Keratinocyte (primary cell): ENCODE results near the gene BRSK2. TPM values are rescaled to one million over a fixed set of nuclear protein-coding genes. Genes with fewer than 3 reads are reported as not detected.
A peak's percentile ranks its signal among the peaks of the same experiment; 100 is the strongest.

Experiments
- DNase-seq: peaks from one replicate; pipeline ENCODE4 v3.0.0-alpha.2; 2011; ENCODE audit warnings: low read depth, missing footprints, low spot score
- FAIRE-seq: peaks from 2 replicates; lab custom pipeline; 2011; peaks lifted over from hg19 to GRCh38; lab: Jason Lieb, UNC
- H2AFZ ChIP-seq: 2 replicates; pipeline ENCODE4 v1.6.0; 2012; ENCODE audit warnings: low read length, control low read depth, inconsistent platforms; ENCODE audit not compliant: control insufficient read depth
- H3K27ac ChIP-seq: 2 replicates; pipeline ENCODE4 v1.5.1; 2011; ENCODE audit warnings: low read length; ENCODE audit not compliant: control insufficient read depth, insufficient read depth
- H3K27me3 ChIP-seq: 3 replicates; pipeline ENCODE4 v1.6.0; 2011; ENCODE audit warnings: low read length; ENCODE audit not compliant: control insufficient read depth, insufficient read depth; ENCODE audit errors: extremely low read depth
- H3K36me3 ChIP-seq, 2 experiments: 2 replicates in 1 of 2; 3 replicates in 1 of 2; pipeline ENCODE4 v1.5.1; 2011; ENCODE audit warnings: low read length in 2 of 2, mild to moderate bottlenecking in 1 of 2; ENCODE audit not compliant: control insufficient read depth in 2 of 2, insufficient read depth in 2 of 2; ENCODE audit errors: extremely low read depth in 1 of 2
- H3K4me1 ChIP-seq: 3 replicates; pipeline ENCODE4 v1.5.1; 2011; ENCODE audit warnings: low read length; ENCODE audit not compliant: control insufficient read depth, insufficient read depth; ENCODE audit errors: extremely low read depth
- H3K4me2 ChIP-seq: 3 replicates; pipeline ENCODE4 v1.6.0; 2011; ENCODE audit warnings: low read depth, low read length; ENCODE audit not compliant: control insufficient read depth, insufficient read depth; ENCODE audit errors: extremely low read depth
- H3K4me3 ChIP-seq, 3 experiments: fragments of 200-600 bp in 1 of 3; sonication (generic) in 1 of 3; 2 replicates in 2 of 3; 3 replicates in 1 of 3; pipeline ENCODE4 v1.5.1; 2011 to 2016; ENCODE audit warnings: low read length in 3 of 3, mild to moderate bottlenecking in 3 of 3, control low read depth in 2 of 3, inconsistent platforms in 1 of 3, low read depth in 1 of 3, mixed read lengths in 1 of 3, mixed run types in 1 of 3, moderate library complexity in 1 of 3; ENCODE audit not compliant: control insufficient read depth in 2 of 3, insufficient read depth in 2 of 3; ENCODE audit errors: extremely low read depth in 1 of 3
- H3K79me2 ChIP-seq: 2 replicates; pipeline ENCODE4 v1.6.0; 2012; ENCODE audit warnings: low read length; ENCODE audit not compliant: control insufficient read depth, insufficient read depth
- H3K9ac ChIP-seq: 3 replicates; pipeline ENCODE4 v1.6.0; 2011; ENCODE audit warnings: low read length; ENCODE audit not compliant: control insufficient read depth, insufficient read depth; ENCODE audit errors: extremely low read depth
- H3K9me1 ChIP-seq: 3 replicates; pipeline ENCODE4 v1.6.0; 2011; ENCODE audit warnings: low read length; ENCODE audit not compliant: control insufficient read depth, insufficient read depth; ENCODE audit errors: extremely low read depth
- H3K9me3 ChIP-seq: 2 replicates; pipeline ENCODE4 v1.5.1; 2012; ENCODE audit warnings: low read depth, low read length; ENCODE audit not compliant: control insufficient read depth
- H4K20me1 ChIP-seq: 3 replicates; pipeline ENCODE4 v1.6.0; 2011; ENCODE audit warnings: low read length; ENCODE audit not compliant: control insufficient read depth, insufficient read depth; ENCODE audit errors: extremely low read depth
- CTCF ChIP-seq, 3 experiments: IDR thresholded peaks in 1 of 3; conservative IDR thresholded peaks in 1 of 3; optimal IDR thresholded peaks in 1 of 3; 2 replicates in 2 of 3; 3 replicates in 1 of 3; pipeline versions ENCODE3 to v1.5.1; 2011; ENCODE audit warnings: low read length in 3 of 3, mild to moderate bottlenecking in 3 of 3, moderate library complexity in 2 of 3, control low read depth in 1 of 3, inconsistent platforms in 1 of 3; ENCODE audit not compliant: insufficient read depth in 2 of 3; ENCODE audit errors: extremely low read depth in 1 of 3
- EZH2 ChIP-seq: IDR thresholded peaks from one replicate; pipeline ENCODE4 v1.6.1; 2012; ENCODE audit warnings: inconsistent platforms, mild to moderate bottlenecking, low read length, moderate library complexity
- dilution Hi-C: fragments of 300-500 bp; cut with MboI; formaldehyde crosslinking; loops from one replicate; pipeline ENCODE4 v1.7.0; 2020; ENCODE audit warnings: low sequenced_read_pairs; ENCODE audit not compliant: extremely low pct_ligation_motif_present
- polyA plus RNA-seq, 5 experiments: library from polyadenylated mRNA; depleted of rRNA in 3 of 5; stranded (reverse) in 3 of 5; stranded (forward) in 1 of 5; unstranded in 1 of 5; fragments of >200 nt; gene quantifications; 1 replicate in 1 of 5; 2 replicates in 3 of 5; 3 replicates in 1 of 5; pipeline versions ENCODE4 v1.2.1 to v1.2.3, GENCODE V29; 2011 to 2012; ENCODE audit warnings: missing spikeins in 2 of 5, low read depth in 1 of 5, low replicate concordance in 1 of 5

Gene BRSK2
- polyA plus RNA-seq, 1 donor (not counting 4 experiments of a cell fraction or from before 2014, with no cell fraction given), result 0.09 TPM

DNA sequence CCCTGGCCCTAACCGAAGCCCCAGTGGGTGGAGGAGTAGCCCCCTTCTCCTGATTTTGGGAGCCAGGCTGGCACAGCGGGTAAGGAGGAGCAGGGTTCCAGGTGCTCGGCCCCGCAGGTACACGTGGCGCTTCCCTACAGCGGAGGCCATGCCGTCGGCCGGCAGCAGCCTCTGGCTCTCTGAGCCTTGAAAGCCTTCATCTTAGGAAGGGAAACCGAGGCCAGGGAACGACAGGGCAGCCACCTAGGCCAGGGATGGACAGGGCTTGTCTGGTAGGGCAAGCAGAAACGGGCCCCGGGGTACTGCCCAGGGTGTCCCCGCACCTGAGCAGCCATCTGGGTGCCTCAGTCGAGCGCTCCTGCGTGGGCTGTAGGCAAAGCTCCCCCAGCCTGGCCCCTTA, 68.1 kb downstream of the BRSK2 start:
- no peak overlapping the region for H3K4me2 ChIP-seq
- DNase-seq, result no peak
- no peaks in the 10 kb centered on the region for H3K9me1 ChIP-seq
- H3K27me3 ChIP-seq, result peaks cover 15% of the 10 kb centered on the region
- dilution Hi-C loops, result no loop called here
- no peaks in the 10 kb centered on the region for H3K79me2 ChIP-seq
- H3K36me3 ChIP-seq, result no peaks in the 10 kb centered on the region
- no peak for FAIRE-seq
- no peaks in the 10 kb centered on the region for H3K4me1 ChIP-seq
- no peak for TF ChIP-seq CTCF (optimal IDR thresholded peaks at IDR 0.05 in 1 of 3, IDR thresholded peaks at IDR 0.05 in 1 of 3, conservative IDR thresholded peaks at IDR 0.05 in 1 of 3; ENCODE audit: extremely low read depth in 1 of 3, insufficient read depth in 2 of 3, low read length in 3 of 3)
- no peak for TF ChIP-seq EZH2
- H2AFZ ChIP-seq, result no peak overlapping the region
- peaks cover 3% of the 10 kb centered on the region for H4K20me1 ChIP-seq
- H3K4me3 ChIP-seq, result no peak overlapping the region
- H3K27ac ChIP-seq, result no peak overlapping the region
- no peak overlapping the region for H3K9ac ChIP-seq
- no peaks in the 10 kb centered on the region for H3K9me3 ChIP-seq

GRCh38 chr11:1458340-1459218, 68.8 kb downstream of the BRSK2 start:
- peaks cover 8% of the 10 kb centered on the region for H3K27me3 ChIP-seq
- no peak overlapping the region for H3K4me3 ChIP-seq
- TF ChIP-seq EZH2 (no peak), CTCF (optimal IDR thresholded peaks at IDR 0.05 in 1 of 3, IDR thresholded peaks at IDR 0.05 in 1 of 3, conservative IDR thresholded peaks at IDR 0.05 in 1 of 3; ENCODE audit: extremely low read depth in 1 of 3, insufficient read depth in 2 of 3, low read length in 3 of 3) (peak in 2 of 3 experiments; percentile 36 to 53)
- dilution Hi-C loops, result no loop called here
- no peaks in the 10 kb centered on the region for H3K9me3 ChIP-seq
- no peak overlapping the region for H2AFZ ChIP-seq
- no peak overlapping the region for H3K4me2 ChIP-seq
- H3K4me1 ChIP-seq, result no peaks in the 10 kb centered on the region
- FAIRE-seq (no peak), DNase-seq (no peak)
- H4K20me1 ChIP-seq, result no peaks in the 10 kb centered on the region
- no peaks in the 10 kb centered on the region for H3K36me3 ChIP-seq
- H3K9me1 ChIP-seq, result no peaks in the 10 kb centered on the region
- H3K27ac ChIP-seq, result no peak overlapping the region
- no peaks in the 10 kb centered on the region for H3K79me2 ChIP-seq
- no peak overlapping the region for H3K9ac ChIP-seq
